ENCODE results near the gene OAS3.
A peak's percentile ranks its signal among the peaks of the same experiment; 100 is the strongest.
"Not testable (repeated sequence)": the region's sequence is repeated elsewhere in the genome, so short reads cannot be mapped to it uniquely, and the experiment has no call there.

The OAS3 gene

DNA sequence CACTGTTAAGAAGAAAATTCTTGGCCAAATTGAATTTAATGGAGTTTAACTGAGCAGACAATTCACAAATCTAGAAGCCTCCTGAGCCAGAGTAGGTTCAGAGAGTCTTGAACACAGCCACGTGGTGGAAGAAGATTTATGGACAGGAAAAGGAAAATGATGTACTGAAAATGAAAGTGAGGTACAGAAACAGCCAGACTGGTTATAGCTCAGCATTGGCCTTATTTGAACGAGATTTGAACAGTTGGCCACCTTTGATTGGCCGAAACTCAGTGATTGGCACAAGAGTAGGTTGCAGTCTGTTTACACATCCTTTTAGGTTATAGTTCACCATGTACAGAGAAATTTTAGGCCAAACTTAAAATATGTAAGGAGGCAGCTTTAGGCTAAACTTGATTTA, 50.0 kb downstream of the OAS3 start:
- Histone ChIP-seq H3K27me3 (replicated peaks; ENCODE audit: control insufficient read depth, insufficient read depth, low read length) (no peaks in the 10 kb centered on the region), H3K36me3 (ENCODE audit: control insufficient read depth, insufficient read depth, low read length) (peaks cover 31% of the 10 kb centered on the region), H3K4me3 (replicated peaks; ENCODE audit: low read depth, low read length) (no peak overlapping the region)
- TF ChIP-seq, protein P1, sequence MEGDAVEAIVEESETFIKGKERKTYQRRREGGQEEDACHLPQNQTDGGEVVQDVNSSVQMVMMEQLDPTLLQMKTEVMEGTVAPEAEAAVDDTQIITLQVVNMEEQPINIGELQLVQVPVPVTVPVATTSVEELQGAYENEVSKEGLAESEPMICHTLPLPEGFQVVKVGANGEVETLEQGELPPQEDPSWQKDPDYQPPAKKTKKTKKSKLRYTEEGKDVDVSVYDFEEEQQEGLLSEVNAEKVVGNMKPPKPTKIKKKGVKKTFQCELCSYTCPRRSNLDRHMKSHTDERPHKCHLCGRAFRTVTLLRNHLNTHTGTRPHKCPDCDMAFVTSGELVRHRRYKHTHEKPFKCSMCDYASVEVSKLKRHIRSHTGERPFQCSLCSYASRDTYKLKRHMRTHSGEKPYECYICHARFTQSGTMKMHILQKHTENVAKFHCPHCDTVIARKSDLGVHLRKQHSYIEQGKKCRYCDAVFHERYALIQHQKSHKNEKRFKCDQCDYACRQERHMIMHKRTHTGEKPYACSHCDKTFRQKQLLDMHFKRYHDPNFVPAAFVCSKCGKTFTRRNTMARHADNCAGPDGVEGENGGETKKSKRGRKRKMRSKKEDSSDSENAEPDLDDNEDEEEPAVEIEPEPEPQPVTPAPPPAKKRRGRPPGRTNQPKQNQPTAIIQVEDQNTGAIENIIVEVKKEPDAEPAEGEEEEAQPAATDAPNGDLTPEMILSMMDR (IDR thresholded peaks at IDR 0.05; ENCODE audit: insufficient read depth, low read length, poor library complexity, severe bottlenecking): no peak
- DNase-seq (ENCODE audit: extremely low read depth, insufficient read length): no peak

DNA sequence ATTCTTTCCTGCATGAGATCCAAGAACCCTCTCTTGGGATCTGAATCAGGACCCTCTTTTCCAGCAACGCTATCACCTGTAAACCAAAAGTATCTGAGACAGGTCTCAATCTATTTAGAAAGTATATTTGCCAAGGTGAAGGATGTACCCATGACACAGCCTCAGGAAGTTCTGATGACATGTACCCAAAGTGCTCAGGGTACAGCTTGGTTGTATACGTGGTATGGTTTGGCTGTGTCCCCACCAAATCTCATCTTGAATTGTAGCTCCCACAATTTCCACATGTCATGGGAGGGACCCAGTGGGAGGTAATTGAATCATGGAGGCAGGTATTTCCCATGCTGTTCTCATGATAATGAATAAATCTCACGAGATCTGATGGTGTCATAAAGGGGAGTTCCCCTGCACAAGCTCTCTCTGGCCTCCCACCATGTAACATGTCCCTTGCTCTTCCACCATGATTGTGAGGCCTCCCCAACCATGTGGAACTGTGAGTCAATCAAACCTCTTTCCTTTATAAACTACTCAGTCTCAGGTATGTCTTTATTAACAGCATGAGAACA, 50.6 kb downstream of the OAS3 start:
- peaks cover 33% of the 10 kb centered on the region for H3K36me3 ChIP-seq (ENCODE audit: control insufficient read depth, insufficient read depth, low read length)
- not testable (repeated sequence) for DNase-seq (ENCODE audit: extremely low read depth, insufficient read length); H3K27me3 ChIP-seq (replicated peaks; ENCODE audit: control insufficient read depth, insufficient read depth, low read length); H3K4me3 ChIP-seq (replicated peaks; ENCODE audit: low read depth, low read length)

DNA sequence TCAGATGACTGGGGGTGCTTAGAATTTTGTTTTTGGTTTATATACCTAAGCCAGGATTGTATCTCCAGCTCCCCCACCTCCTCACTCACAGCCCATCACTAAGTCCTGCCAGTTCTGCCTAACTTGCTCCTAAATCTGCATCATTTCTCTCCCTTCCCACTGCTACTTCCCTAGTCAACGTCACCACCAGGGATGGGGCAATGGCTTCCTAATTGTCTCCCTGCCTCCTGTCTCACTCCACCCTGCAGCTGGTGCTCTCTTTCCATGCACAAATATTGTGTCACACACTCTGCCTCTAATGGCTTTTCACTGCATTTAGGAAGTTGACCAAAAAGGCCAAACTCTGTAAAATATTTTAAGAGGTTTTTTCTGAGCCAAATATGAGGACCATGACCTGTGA, 51.5 kb downstream of the OAS3 start:
- TF ChIP-seq, protein P1 (IDR thresholded peaks at IDR 0.05; ENCODE audit: insufficient read depth, low read length, poor library complexity, severe bottlenecking): no peak
- DNase-seq (ENCODE audit: extremely low read depth, insufficient read length): no peak
- H3K36me3 ChIP-seq (ENCODE audit: control insufficient read depth, insufficient read depth, low read length): peaks cover 35% of the 10 kb centered on the region
- no peaks in the 10 kb centered on the region for H3K27me3 ChIP-seq (replicated peaks; ENCODE audit: control insufficient read depth, insufficient read depth, low read length)
- no peak overlapping the region for H3K4me3 ChIP-seq (replicated peaks; ENCODE audit: low read depth, low read length)

DNA sequence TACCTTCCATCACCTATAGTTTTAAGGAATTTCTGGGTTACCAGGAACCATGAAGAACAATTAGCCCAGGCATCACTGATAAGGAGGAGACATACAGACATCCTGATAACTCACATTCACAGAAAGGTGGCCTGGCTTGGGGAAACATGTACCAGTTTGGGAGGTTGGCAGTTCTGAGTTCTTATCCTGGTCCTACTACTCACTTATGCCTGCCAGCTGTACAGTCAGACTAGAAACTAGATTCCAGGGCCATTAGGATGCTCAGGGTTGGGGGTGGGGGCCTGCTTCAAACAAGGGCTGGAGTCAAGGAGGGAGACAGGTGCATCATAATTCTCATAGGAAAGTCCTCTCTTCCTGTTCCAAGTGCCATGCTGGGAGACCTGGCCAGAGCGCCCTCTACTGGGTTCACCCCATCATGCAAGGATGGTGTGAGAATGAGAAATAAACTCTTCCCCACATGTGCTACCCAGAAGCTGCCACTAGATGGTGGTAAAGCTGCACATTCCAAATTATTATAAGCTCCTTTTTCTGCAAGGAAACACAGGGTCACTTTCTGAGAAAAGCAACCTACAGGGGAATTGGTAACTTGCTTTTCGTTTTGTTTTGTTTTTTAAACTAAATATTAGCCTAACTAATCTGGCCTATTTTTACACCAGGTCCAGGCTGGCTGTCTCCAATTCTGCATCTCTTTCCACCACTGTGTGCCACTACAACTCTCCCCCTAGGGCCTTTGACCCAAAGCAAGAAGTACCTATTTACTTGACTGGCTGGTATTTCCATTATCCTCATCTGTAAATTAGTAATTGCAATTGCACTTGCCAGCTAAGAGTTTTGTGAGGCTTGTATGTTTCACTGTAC, 54.5 kb downstream of the OAS3 start:
- Histone ChIP-seq H3K4me3 (replicated peaks; ENCODE audit: low read depth, low read length) (no peak overlapping the region), H3K36me3 (ENCODE audit: control insufficient read depth, insufficient read depth, low read length) (peaks cover 40% of the 10 kb centered on the region), H3K27me3 (replicated peaks; ENCODE audit: control insufficient read depth, insufficient read depth, low read length) (no peaks in the 10 kb centered on the region)
- TF ChIP-seq, protein P1 (IDR thresholded peaks at IDR 0.05; ENCODE audit: insufficient read depth, low read length, poor library complexity, severe bottlenecking): peak; percentile 94
- peak; percentile 24 for DNase-seq (ENCODE audit: extremely low read depth, insufficient read length)

DNA sequence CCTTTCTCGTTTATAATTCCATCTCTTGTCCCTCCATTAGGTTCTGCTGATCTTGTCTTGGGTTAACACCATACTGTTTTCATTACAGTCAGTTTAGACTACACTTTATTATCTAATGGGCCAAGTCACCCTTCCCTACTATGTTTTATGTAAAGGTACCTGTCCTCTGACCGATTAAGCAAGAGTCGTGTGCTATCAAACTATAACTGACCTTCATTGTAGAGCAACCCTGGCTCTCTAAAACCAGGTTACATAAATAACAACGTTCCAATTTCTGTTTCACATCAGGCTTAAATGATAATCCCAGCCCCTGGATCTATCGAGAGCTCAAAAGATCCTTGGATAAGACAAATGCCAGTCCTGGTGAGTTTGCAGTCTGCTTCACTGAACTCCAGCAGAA, 56.7 kb downstream of the OAS3 start:
- Histone ChIP-seq H3K27me3 (replicated peaks; ENCODE audit: control insufficient read depth, insufficient read depth, low read length) (no peaks in the 10 kb centered on the region), H3K4me3 (replicated peaks; ENCODE audit: low read depth, low read length) (no peak overlapping the region), H3K36me3 (ENCODE audit: control insufficient read depth, insufficient read depth, low read length) (peaks cover 39% of the 10 kb centered on the region)
- TF ChIP-seq, protein P1 (IDR thresholded peaks at IDR 0.05; ENCODE audit: insufficient read depth, low read length, poor library complexity, severe bottlenecking): no peak
- no peak for DNase-seq (ENCODE audit: extremely low read depth, insufficient read length)

DNA sequence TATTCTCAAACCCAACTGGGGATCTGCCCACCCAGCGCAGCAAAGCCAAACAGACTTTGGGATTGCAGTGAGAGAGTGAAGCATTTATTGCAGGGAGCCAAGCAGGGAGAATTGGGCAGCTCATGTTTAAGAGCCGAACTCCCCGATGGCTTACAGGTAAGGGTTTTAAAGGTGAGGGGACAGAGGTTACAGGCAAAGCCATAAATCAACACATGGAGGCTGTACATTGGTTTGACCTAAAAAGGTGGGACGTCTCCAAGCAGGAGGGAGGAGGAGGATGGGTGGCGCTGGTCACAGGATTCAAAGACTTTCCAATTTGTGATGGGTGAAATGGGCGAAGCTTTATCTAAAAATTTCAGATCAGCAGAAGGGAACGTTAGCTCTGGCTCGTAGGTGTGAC, 58.2 kb downstream of the OAS3 start:
- TF ChIP-seq, protein P1 (IDR thresholded peaks at IDR 0.05; ENCODE audit: insufficient read depth, low read length, poor library complexity, severe bottlenecking): no peak
- H3K36me3 ChIP-seq (ENCODE audit: control insufficient read depth, insufficient read depth, low read length): peaks cover 38% of the 10 kb centered on the region
- H3K4me3 ChIP-seq (replicated peaks; ENCODE audit: low read depth, low read length): no peak overlapping the region
- no peaks in the 10 kb centered on the region; the same call in 1 of the 2 replicates for H3K27me3 ChIP-seq (replicated peaks; ENCODE audit: control insufficient read depth, insufficient read depth, low read length)
- no peak for DNase-seq (ENCODE audit: extremely low read depth, insufficient read length)
